SK-N-SH treated with all-trans-retinoic acid at 6 μM for 48 hours (cell line): Measurements from ENCODE around the gene SLC51B.
"Not testable (repeated sequence)": the region's sequence is repeated elsewhere in the genome, so short reads cannot be mapped to it uniquely, and the experiment has no call there.

Experiments
- ATAC-seq: fragments of 200-7000 bp; cut with Tn5 transposase; 3 replicates; pipeline ENCODE4 v1.9.1; 2020; ENCODE audit warnings: mild to moderate bottlenecking, moderate library complexity
- ARNTL ChIP-seq: fragments of 450-650 bp; formaldehyde crosslinking; IDR thresholded peaks from 2 replicates; pipeline ENCODE4 v1.5.0; 2020; ENCODE audit warnings: low read depth, mild to moderate bottlenecking, moderate library complexity, borderline replicate concordance
- BACH2 ChIP-seq: fragments of 250-450 bp; sonication (Bioruptor Pico); IDR thresholded peaks from 2 replicates; pipeline ENCODE4 v1.9.0; 2021; ENCODE audit warnings: mild to moderate bottlenecking, borderline replicate concordance
- CREB5 ChIP-seq: fragments of 250-450 bp; sonication (Bioruptor Pico); IDR thresholded peaks from 2 replicates; pipeline ENCODE4 v1.5.1; 2020; ENCODE audit warnings: low read depth, mild to moderate bottlenecking, moderate library complexity
- CSDC2 ChIP-seq: fragments of 250-450 bp; sonication (Bioruptor Pico); IDR thresholded peaks from 2 replicates; pipeline ENCODE4 v1.5.0; 2020; ENCODE audit warnings: mild to moderate bottlenecking, moderate library complexity
- CSRNP3 ChIP-seq: fragments of 250-450 bp; sonication (Bioruptor Pico); IDR thresholded peaks from 2 replicates; pipeline ENCODE4 v1.5.1; 2021; ENCODE audit warnings: mild to moderate bottlenecking, moderate library complexity
- ESRRG ChIP-seq: fragments of 250-450 bp; sonication (Bioruptor Pico); IDR thresholded peaks from 2 replicates; pipeline ENCODE4 v1.6.1; 2021; ENCODE audit warnings: mild to moderate bottlenecking
- GLIS3 ChIP-seq: fragments of 250-450 bp; sonication (Bioruptor Pico); IDR thresholded peaks from 2 replicates; pipeline ENCODE4 v1.5.0; 2020; ENCODE audit warnings: mild to moderate bottlenecking, moderate library complexity
- OSR1 ChIP-seq: fragments of 250-450 bp; sonication (Bioruptor Pico); IDR thresholded peaks from 2 replicates; pipeline ENCODE4 v1.8.0; 2022; ENCODE audit warnings: moderate library complexity, mild to moderate bottlenecking, inconsistent platforms
- PATZ1 ChIP-seq: fragments of 250-450 bp; sonication (Bioruptor Pico); IDR thresholded peaks from 2 replicates; pipeline ENCODE4 v1.8.0; 2020; ENCODE audit warnings: mild to moderate bottlenecking, moderate library complexity, borderline replicate concordance
- POU6F1 ChIP-seq: fragments of 250-450 bp; sonication (Bioruptor Pico); IDR thresholded peaks from 2 replicates; pipeline ENCODE4 v1.8.0; 2021; ENCODE audit warnings: low read depth, mild to moderate bottlenecking, moderate library complexity, borderline replicate concordance
- PPARA ChIP-seq: fragments of 250-450 bp; sonication (Bioruptor Pico); IDR thresholded peaks from 2 replicates; pipeline ENCODE4 v1.5.0; 2020; ENCODE audit warnings: mild to moderate bottlenecking, borderline replicate concordance
- RARB ChIP-seq: fragments of 250-450 bp; sonication (Bioruptor Pico); IDR thresholded peaks from 2 replicates; pipeline ENCODE4 v1.8.0; 2021; ENCODE audit warnings: mild to moderate bottlenecking, moderate library complexity
- SNAI2 ChIP-seq: fragments of 250-450 bp; sonication (Bioruptor Pico); IDR thresholded peaks from 2 replicates; pipeline ENCODE4 v1.5.0; 2020; ENCODE audit warnings: mild to moderate bottlenecking, moderate library complexity
- TCF4 ChIP-seq: fragments of 250-450 bp; sonication (Bioruptor Pico); IDR thresholded peaks from 2 replicates; pipeline ENCODE4 v1.8.0; 2021; ENCODE audit warnings: mild to moderate bottlenecking, moderate library complexity, borderline replicate concordance
- TOX ChIP-seq: fragments of 250-450 bp; sonication (Bioruptor Pico); IDR thresholded peaks from 2 replicates; pipeline ENCODE4 v1.8.0; 2021; ENCODE audit warnings: mild to moderate bottlenecking, moderate library complexity, borderline replicate concordance
- TSHZ2 ChIP-seq: fragments of 250-450 bp; sonication (Bioruptor Pico); IDR thresholded peaks from 2 replicates; pipeline ENCODE4 v1.5.0; 2020; ENCODE audit warnings: mild to moderate bottlenecking, moderate library complexity
- ZC3H10 ChIP-seq: fragments of 250-450 bp; sonication (Bioruptor Pico); IDR thresholded peaks from 2 replicates; pipeline ENCODE4 v1.5.1; 2021; ENCODE audit warnings: mild to moderate bottlenecking, moderate library complexity
- ZFP3 ChIP-seq: fragments of 250-450 bp; sonication (Bioruptor Pico); IDR thresholded peaks from 2 replicates; pipeline ENCODE4 v1.5.0; 2020; ENCODE audit warnings: mild to moderate bottlenecking, moderate library complexity
- ZFP30 ChIP-seq: fragments of 450-650 bp; formaldehyde crosslinking; IDR thresholded peaks from 2 replicates; pipeline ENCODE4 v1.5.0; 2022; ENCODE audit warnings: mild to moderate bottlenecking, moderate library complexity
- ZNF565 ChIP-seq: fragments of 450-650 bp; formaldehyde crosslinking; conservative IDR thresholded peaks from 2 replicates; pipeline ENCODE4 v1.5.0; 2020; ENCODE audit warnings: low read depth, mild to moderate bottlenecking, moderate library complexity
- ZNF70 ChIP-seq: fragments of 450-650 bp; formaldehyde crosslinking; IDR thresholded peaks from 2 replicates; pipeline ENCODE4 v1.5.0; 2020; ENCODE audit warnings: mild to moderate bottlenecking, moderate library complexity
- ZNF8 ChIP-seq: fragments of 450-650 bp; formaldehyde crosslinking; IDR thresholded peaks from 2 replicates; pipeline ENCODE4 v1.5.0; 2020; ENCODE audit warnings: mild to moderate bottlenecking, moderate library complexity

The SLC51B gene

GRCh38 chr15:65099336-65099735 lies 54.1 kb downstream of the SLC51B start:
- TF ChIP-seq ZC3H10 (CRISPR knock-in tag) (no peak), TSHZ2 (no peak), CSDC2 (CRISPR knock-in tag) (no peak), ARNTL (no peak), POU6F1 (CRISPR knock-in tag) (no peak), SNAI2 (CRISPR knock-in tag) (no peak), ESRRG (CRISPR knock-in tag) (no peak), OSR1 (no peak), RARB (CRISPR knock-in tag) (no peak), PATZ1 (CRISPR knock-in tag) (no peak), ZNF565 (no peak), PPARA (CRISPR knock-in tag) (no peak), TOX (CRISPR knock-in tag) (no peak), BACH2 (no peak), CREB5 (CRISPR knock-in tag) (no peak), ZFP30 (no peak), ZNF8 (CRISPR knock-in tag) (no peak), ZNF70 (no peak), ZFP3 (CRISPR knock-in tag) (no peak)
- TF ChIP-seq, all 23 proteins: peak for 0
- no peak for ATAC-seq

GRCh38 chr15:65099801-65100200 lies 54.6 kb downstream of the SLC51B start:
- ATAC-seq, result not testable (repeated sequence)

GRCh38 chr15:65100442-65100841 lies 55.3 kb downstream of the SLC51B start:
- ATAC-seq, result no peak
- TF ChIP-seq TOX (CRISPR knock-in tag), result no peak
- no peak for TF ChIP-seq POU6F1 (CRISPR knock-in tag)
- no peak for TF ChIP-seq ZNF565
- TF ChIP-seq ZFP30, result no peak
- TF ChIP-seq PATZ1 (CRISPR knock-in tag), result no peak
- no peak for TF ChIP-seq ESRRG (CRISPR knock-in tag)
- no peak for TF ChIP-seq RARB (CRISPR knock-in tag)
- TF ChIP-seq SNAI2 (CRISPR knock-in tag), result no peak
- no peak for TF ChIP-seq CSRNP3 (CRISPR knock-in tag)
- TF ChIP-seq GLIS3 (CRISPR knock-in tag), result no peak
- TF ChIP-seq CSDC2 (CRISPR knock-in tag), result no peak
- no peak for TF ChIP-seq ARNTL
- no peak for TF ChIP-seq TCF4 (CRISPR knock-in tag)
